ENCODE measurements around the gene ADAMTS7.

Gene ADAMTS7

DNA sequence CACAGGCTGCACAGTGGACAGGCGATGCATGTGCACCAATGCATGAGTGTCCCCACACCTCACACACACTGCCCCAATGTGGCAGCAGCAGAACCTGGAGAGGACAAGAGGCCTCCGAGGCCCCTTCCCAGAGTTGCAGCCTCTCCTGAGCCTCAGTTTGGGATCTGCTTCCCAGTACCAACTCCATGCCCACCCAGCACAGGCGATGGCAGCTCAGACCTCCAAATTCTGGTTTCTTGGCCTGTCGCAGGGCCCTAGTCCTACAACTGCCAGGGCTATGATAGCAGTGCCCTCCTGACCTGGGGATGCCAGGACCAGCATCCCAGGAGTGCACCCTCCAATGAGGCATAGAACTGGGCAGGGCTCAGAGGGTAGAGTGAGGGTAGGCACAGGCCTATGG, 19.9 kb downstream of the ADAMTS7 start:
- no peak for ATAC-seq
- TF ChIP-seq ISL1 (CRISPR knock-in tag; IDR thresholded peaks at IDR 0.05) (no peak), ZNF565 (CRISPR knock-in tag; conservative IDR thresholded peaks at IDR 0.05; ENCODE audit: low read depth) (no peak), RARB (CRISPR knock-in tag; IDR thresholded peaks at IDR 0.05) (no peak), TOX (CRISPR knock-in tag; IDR thresholded peaks at IDR 0.05; ENCODE audit: borderline replicate concordance) (no peak), BACH2 (CRISPR knock-in tag; IDR thresholded peaks at IDR 0.05; ENCODE audit: borderline replicate concordance) (no peak), ZFP3 (CRISPR knock-in tag; IDR thresholded peaks at IDR 0.05) (no peak)

DNA sequence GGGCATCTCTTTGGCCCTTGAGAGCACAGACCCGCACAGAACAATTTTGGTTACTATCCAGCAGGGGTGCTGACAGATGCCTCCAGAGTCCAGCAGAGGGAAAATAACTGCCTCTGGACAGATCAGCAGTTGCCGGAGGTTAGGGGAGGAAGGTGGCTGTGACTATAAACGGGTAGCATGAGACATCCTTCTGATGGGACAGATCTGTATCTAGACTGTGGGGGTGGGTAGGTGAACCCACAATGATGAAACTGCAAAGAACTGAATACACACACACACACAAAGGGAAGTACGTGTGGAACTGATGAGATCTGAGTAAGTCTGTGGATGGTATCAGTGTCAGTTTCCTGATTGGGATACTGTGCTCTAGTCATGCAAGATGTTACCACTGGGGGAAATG, 21.2 kb downstream of the ADAMTS7 start:
- TF ChIP-seq RARB (CRISPR knock-in tag; IDR thresholded peaks at IDR 0.05) (no peak), TCF4 (CRISPR knock-in tag; IDR thresholded peaks at IDR 0.05; ENCODE audit: borderline replicate concordance) (no peak), ESRRG (CRISPR knock-in tag; IDR thresholded peaks at IDR 0.05) (no peak), CSDC2 (CRISPR knock-in tag; IDR thresholded peaks at IDR 0.05) (no peak), ZFP3 (CRISPR knock-in tag; IDR thresholded peaks at IDR 0.05) (no peak)
- ATAC-seq: 0 out of 3 replicates have a peak, but pooled peaks have one; percentile 40

DNA sequence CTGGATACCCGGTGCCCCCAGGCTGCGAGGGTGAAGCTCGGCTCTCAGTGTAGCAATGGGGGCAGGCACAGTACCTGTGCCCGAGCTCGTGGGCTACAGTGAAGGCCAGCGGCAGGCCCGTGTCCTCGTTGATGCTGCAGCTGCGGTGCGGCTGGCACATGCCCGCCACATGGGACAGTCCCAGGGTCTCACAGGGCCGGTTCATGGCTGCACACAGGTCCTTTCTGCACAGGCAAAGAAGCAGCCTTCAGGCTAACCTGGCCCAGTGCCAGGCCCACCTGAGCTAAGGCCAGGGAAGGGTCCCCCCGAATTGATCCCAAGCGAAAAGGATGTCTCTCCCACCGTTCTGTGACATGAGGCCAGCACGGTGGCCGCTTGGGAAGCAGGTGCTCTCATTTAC, 21.6 kb downstream of the ADAMTS7 start:
- TF ChIP-seq BACH2 (CRISPR knock-in tag; IDR thresholded peaks at IDR 0.05; ENCODE audit: borderline replicate concordance): no peak
- TF ChIP-seq ISL1 (CRISPR knock-in tag; IDR thresholded peaks at IDR 0.05): no peak
- no peak for TF ChIP-seq ZFP3 (CRISPR knock-in tag; IDR thresholded peaks at IDR 0.05)
- TF ChIP-seq, protein P1, sequence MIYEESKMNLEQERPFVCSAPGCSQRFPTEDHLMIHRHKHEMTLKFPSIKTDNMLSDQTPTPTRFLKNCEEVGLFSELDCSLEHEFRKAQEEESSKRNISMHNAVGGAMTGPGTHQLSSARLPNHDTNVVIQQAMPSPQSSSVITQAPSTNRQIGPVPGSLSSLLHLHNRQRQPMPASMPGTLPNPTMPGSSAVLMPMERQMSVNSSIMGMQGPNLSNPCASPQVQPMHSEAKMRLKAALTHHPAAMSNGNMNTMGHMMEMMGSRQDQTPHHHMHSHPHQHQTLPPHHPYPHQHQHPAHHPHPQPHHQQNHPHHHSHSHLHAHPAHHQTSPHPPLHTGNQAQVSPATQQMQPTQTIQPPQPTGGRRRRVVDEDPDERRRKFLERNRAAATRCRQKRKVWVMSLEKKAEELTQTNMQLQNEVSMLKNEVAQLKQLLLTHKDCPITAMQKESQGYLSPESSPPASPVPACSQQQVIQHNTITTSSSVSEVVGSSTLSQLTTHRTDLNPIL (CRISPR knock-in tag; IDR thresholded peaks at IDR 0.05; ENCODE audit: low read depth): no peak
- no peak for TF ChIP-seq ARNTL (CRISPR knock-in tag; IDR thresholded peaks at IDR 0.05; ENCODE audit: borderline replicate concordance, low read depth)
- TF ChIP-seq ZC3H10 (CRISPR knock-in tag; IDR thresholded peaks at IDR 0.05): no peak
- TF ChIP-seq, protein P2, sequence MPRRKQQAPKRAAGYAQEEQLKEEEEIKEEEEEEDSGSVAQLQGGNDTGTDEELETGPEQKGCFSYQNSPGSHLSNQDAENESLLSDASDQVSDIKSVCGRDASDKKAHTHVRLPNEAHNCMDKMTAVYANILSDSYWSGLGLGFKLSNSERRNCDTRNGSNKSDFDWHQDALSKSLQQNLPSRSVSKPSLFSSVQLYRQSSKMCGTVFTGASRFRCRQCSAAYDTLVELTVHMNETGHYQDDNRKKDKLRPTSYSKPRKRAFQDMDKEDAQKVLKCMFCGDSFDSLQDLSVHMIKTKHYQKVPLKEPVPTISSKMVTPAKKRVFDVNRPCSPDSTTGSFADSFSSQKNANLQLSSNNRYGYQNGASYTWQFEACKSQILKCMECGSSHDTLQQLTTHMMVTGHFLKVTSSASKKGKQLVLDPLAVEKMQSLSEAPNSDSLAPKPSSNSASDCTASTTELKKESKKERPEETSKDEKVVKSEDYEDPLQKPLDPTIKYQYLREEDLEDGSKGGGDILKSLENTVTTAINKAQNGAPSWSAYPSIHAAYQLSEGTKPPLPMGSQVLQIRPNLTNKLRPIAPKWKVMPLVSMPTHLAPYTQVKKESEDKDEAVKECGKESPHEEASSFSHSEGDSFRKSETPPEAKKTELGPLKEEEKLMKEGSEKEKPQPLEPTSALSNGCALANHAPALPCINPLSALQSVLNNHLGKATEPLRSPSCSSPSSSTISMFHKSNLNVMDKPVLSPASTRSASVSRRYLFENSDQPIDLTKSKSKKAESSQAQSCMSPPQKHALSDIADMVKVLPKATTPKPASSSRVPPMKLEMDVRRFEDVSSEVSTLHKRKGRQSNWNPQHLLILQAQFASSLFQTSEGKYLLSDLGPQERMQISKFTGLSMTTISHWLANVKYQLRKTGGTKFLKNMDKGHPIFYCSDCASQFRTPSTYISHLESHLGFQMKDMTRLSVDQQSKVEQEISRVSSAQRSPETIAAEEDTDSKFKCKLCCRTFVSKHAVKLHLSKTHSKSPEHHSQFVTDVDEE (CRISPR knock-in tag; IDR thresholded peaks at IDR 0.05): no peak
- no peak for TF ChIP-seq PPARA (CRISPR knock-in tag; IDR thresholded peaks at IDR 0.05; ENCODE audit: borderline replicate concordance)
- no peak for TF ChIP-seq TOX (CRISPR knock-in tag; IDR thresholded peaks at IDR 0.05; ENCODE audit: borderline replicate concordance)
- TF ChIP-seq, protein P3, sequence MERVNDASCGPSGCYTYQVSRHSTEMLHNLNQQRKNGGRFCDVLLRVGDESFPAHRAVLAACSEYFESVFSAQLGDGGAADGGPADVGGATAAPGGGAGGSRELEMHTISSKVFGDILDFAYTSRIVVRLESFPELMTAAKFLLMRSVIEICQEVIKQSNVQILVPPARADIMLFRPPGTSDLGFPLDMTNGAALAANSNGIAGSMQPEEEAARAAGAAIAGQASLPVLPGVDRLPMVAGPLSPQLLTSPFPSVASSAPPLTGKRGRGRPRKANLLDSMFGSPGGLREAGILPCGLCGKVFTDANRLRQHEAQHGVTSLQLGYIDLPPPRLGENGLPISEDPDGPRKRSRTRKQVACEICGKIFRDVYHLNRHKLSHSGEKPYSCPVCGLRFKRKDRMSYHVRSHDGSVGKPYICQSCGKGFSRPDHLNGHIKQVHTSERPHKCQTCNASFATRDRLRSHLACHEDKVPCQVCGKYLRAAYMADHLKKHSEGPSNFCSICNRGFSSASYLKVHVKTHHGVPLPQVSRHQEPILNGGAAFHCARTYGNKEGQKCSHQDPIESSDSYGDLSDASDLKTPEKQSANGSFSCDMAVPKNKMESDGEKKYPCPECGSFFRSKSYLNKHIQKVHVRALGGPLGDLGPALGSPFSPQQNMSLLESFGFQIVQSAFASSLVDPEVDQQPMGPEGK (CRISPR knock-in tag; IDR thresholded peaks at IDR 0.05; ENCODE audit: borderline replicate concordance): no peak
- no peak for ATAC-seq

DNA sequence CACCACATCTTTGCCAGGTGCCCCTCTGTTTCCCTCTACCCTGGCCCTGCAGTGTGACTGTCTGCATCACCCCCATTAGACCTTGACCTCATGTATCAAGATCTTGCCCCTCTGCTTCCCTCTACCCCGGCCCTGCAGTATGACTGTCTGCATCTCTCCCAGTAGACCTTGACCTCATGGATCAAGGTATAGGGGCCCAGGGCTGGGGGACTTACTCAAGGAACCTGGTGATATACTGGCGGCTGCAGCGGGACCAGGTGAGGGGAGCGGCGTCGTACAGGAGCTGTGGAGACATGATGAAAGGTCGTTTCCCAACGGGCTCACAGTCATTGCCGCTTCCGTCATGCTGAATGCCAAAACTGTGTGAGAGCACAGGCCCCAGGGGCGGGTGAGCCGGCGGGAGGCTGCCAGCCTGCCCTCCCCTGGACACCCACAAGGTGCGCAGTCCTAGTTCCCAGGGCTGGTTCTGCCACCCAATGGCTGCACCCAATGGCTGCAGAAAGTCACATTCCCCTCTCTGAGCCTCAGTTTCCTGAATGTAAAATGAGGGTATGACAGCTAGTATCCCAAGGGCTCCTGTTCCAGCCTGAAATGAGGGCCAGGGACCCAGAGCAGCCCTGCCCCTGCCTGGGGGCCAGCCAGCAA, 23.1 kb downstream of the ADAMTS7 start:
- no peak for ATAC-seq
- TF ChIP-seq RARB (CRISPR knock-in tag; IDR thresholded peaks at IDR 0.05) (no peak), SNAI2 (CRISPR knock-in tag; IDR thresholded peaks at IDR 0.05) (no peak), CSDC2 (CRISPR knock-in tag; IDR thresholded peaks at IDR 0.05) (no peak), ZNF565 (CRISPR knock-in tag; conservative IDR thresholded peaks at IDR 0.05; ENCODE audit: low read depth) (no peak), ZNF70 (CRISPR knock-in tag; IDR thresholded peaks at IDR 0.05) (no peak), ARNTL (CRISPR knock-in tag; IDR thresholded peaks at IDR 0.05; ENCODE audit: borderline replicate concordance, low read depth) (no peak), ISL1 (CRISPR knock-in tag; IDR thresholded peaks at IDR 0.05) (no peak), TOX (CRISPR knock-in tag; IDR thresholded peaks at IDR 0.05; ENCODE audit: borderline replicate concordance) (no peak), ESRRG (CRISPR knock-in tag; IDR thresholded peaks at IDR 0.05) (no peak), ZNF8 (CRISPR knock-in tag; IDR thresholded peaks at IDR 0.05) (no peak)
- TF ChIP-seq, protein P4, sequence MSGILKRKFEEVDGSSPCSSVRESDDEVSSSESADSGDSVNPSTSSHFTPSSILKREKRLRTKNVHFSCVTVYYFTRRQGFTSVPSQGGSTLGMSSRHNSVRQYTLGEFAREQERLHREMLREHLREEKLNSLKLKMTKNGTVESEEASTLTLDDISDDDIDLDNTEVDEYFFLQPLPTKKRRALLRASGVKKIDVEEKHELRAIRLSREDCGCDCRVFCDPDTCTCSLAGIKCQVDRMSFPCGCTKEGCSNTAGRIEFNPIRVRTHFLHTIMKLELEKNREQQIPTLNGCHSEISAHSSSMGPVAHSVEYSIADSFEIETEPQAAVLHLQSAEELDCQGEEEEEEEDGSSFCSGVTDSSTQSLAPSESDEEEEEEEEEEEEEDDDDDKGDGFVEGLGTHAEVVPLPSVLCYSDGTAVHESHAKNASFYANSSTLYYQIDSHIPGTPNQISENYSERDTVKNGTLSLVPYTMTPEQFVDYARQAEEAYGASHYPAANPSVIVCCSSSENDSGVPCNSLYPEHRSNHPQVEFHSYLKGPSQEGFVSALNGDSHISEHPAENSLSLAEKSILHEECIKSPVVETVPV (CRISPR knock-in tag; IDR thresholded peaks at IDR 0.05): no peak
- TF ChIP-seq, protein P1 (CRISPR knock-in tag; IDR thresholded peaks at IDR 0.05; ENCODE audit: low read depth): no peak
- TF ChIP-seq, protein P3 (CRISPR knock-in tag; IDR thresholded peaks at IDR 0.05; ENCODE audit: borderline replicate concordance): no peak
- TF ChIP-seq, protein P2 (CRISPR knock-in tag; IDR thresholded peaks at IDR 0.05): no peak

All from SK-N-SH treated with all-trans-retinoic acid at 6 μM for 48 hours (cell line).